ENCODE results near the gene B3GALNT2. TPM values are rescaled to one million over a fixed set of nuclear protein-coding genes. Genes with fewer than 3 reads are reported as not detected.

Gene B3GALNT2
- total RNA-seq, 1 donor from 2014 or later, result 20.1 TPM

- Histone ChIP-seq H3K27me3 (no peaks in the 10 kb centered on the region), H3K9me3 (no peaks in the 10 kb centered on the region), H3K36me3 (peaks cover 25% of the 10 kb centered on the region), H3K4me3 (no peak overlapping the region), H3K4me1 (no peaks in the 10 kb centered on the region), H3K27ac (no peak overlapping the region)
- no peak for TF ChIP-seq CTCF (IDR thresholded peaks at IDR 0.05)
- intact Hi-C loops (cut with DNase I), result no loop called here
- DNase-seq, result no peak
- no peak for ATAC-seq
Observed at GRCh38 chr1:235495551-235495950, 8.7 kb downstream of the B3GALNT2 start.

- no peak for TF ChIP-seq CTCF (IDR thresholded peaks at IDR 0.05)
- H3K36me3 ChIP-seq, result peaks cover 25% of the 10 kb centered on the region
- ATAC-seq (no peak), DNase-seq (no peak)
- H3K27me3 ChIP-seq, result no peaks in the 10 kb centered on the region
- no peaks in the 10 kb centered on the region for H3K9me3 ChIP-seq
- intact Hi-C loops (cut with DNase I), result no loop called here
- no peaks in the 10 kb centered on the region for H3K4me1 ChIP-seq
- H3K27ac ChIP-seq, result no peak overlapping the region
- no peak overlapping the region for H3K4me3 ChIP-seq
Observed at GRCh38 chr1:235495030-235495429, 9.2 kb downstream of the B3GALNT2 start.

- ATAC-seq, result no peak
- Histone ChIP-seq H3K4me3 (no peak overlapping the region), H3K36me3 (peaks cover 25% of the 10 kb centered on the region), H3K4me1 (no peaks in the 10 kb centered on the region), H3K27ac (no peak overlapping the region), H3K9me3 (no peaks in the 10 kb centered on the region), H3K27me3 (no peaks in the 10 kb centered on the region)
- no peak for DNase-seq
- intact Hi-C loops (cut with DNase I), result no loop called here
- no peak for TF ChIP-seq CTCF (IDR thresholded peaks at IDR 0.05)
Observed at GRCh38 chr1:235494531-235494930, 9.7 kb downstream of the B3GALNT2 start.

GRCh38 chr1:235491644-235492043, 12.6 kb downstream of the B3GALNT2 start:
- DNase-seq (no peak), ATAC-seq (no peak)
- peaks cover 33% of the 10 kb centered on the region for H3K36me3 ChIP-seq
- H3K27ac ChIP-seq, result no peak overlapping the region
- no peaks in the 10 kb centered on the region for H3K9me3 ChIP-seq
- H3K4me1 ChIP-seq, result no peaks in the 10 kb centered on the region
- H3K27me3 ChIP-seq, result no peaks in the 10 kb centered on the region
- H3K4me3 ChIP-seq, result no peak overlapping the region
- no peak for TF ChIP-seq CTCF (IDR thresholded peaks at IDR 0.05)
- intact Hi-C loops (cut with DNase I), result no loop called here

- Histone ChIP-seq H3K27me3 (no peaks in the 10 kb centered on the region), H3K27ac (no peak overlapping the region), H3K36me3 (peaks cover 22% of the 10 kb centered on the region), H3K9me3 (no peaks in the 10 kb centered on the region), H3K4me1 (no peaks in the 10 kb centered on the region), H3K4me3 (no peak overlapping the region)
- no peak for TF ChIP-seq CTCF (IDR thresholded peaks at IDR 0.05)
- DNase-seq (no peak), ATAC-seq (no peak)
- intact Hi-C loops (cut with DNase I), result no loop called here
Observed at GRCh38 chr1:235486321-235486720, 17.9 kb downstream of the B3GALNT2 start.

GRCh38 chr1:235485558-235485957, 18.7 kb downstream of the B3GALNT2 start:
- TF ChIP-seq CTCF (IDR thresholded peaks at IDR 0.05), result no peak
- peaks cover 22% of the 10 kb centered on the region for H3K36me3 ChIP-seq

More at GRCh38 chr1:235485558-235485957, 18.7 kb downstream of the B3GALNT2 start:
- no peak overlapping the region for H3K27ac ChIP-seq
- H3K9me3 ChIP-seq, result no peaks in the 10 kb centered on the region
- no peak overlapping the region for H3K4me3 ChIP-seq
- H3K4me1 ChIP-seq, result no peaks in the 10 kb centered on the region
- DNase-seq, result no peak
- intact Hi-C loops (cut with DNase I), result no loop called here
- ATAC-seq, result no peak
- H3K27me3 ChIP-seq, result no peaks in the 10 kb centered on the region

Measured in upper lobe of right lung (tissue), 1 donor.